Neural progenitor cell (in vitro differentiated cells): ENCODE data around the gene GOLT1A. TPM values are rescaled to one million over a fixed set of nuclear protein-coding genes. Genes with fewer than 3 reads are reported as not detected.
A peak's percentile ranks its signal among the peaks of the same experiment; 100 is the strongest.

ENCODE experiments used
- DNase-seq: peaks from one replicate; pipeline ENCODE4 v3.0.0-alpha.2; 2016; ENCODE audit warnings: low spot score
- H2AFZ ChIP-seq: fragments of 200-600 bp; sonication (generic); replicated peaks from 2 replicates; pipeline ENCODE4 v1.6.1; 2016; ENCODE audit warnings: antibody characterized with exemption
- H3F3A ChIP-seq: fragments of 200-600 bp; sonication (generic); 2 replicates; pipeline ENCODE4 v1.6.1; 2016; ENCODE audit warnings: antibody characterized with exemption, low read depth
- H3K27ac ChIP-seq: fragments of 200-600 bp; sonication (generic); 2 replicates; pipeline ENCODE4 v1.5.1; 2016; ENCODE audit warnings: mild to moderate bottlenecking
- H3K27me3 ChIP-seq: fragments of 200-600 bp; sonication (generic); 2 replicates; pipeline ENCODE4 v1.6.1; 2016; ENCODE audit warnings: mild to moderate bottlenecking, moderate library complexity
- H3K36me3 ChIP-seq: fragments of 200-600 bp; sonication (generic); 2 replicates; pipeline ENCODE4 v1.5.1; 2016
- H3K4me1 ChIP-seq: fragments of 200-600 bp; sonication (generic); 2 replicates; pipeline ENCODE4 v1.6.1; 2016; ENCODE audit warnings: mixed run types
- H3K4me2 ChIP-seq: fragments of 200-600 bp; sonication (generic); 2 replicates; pipeline ENCODE4 v1.6.1; 2016
- H3K4me3 ChIP-seq: fragments of 200-600 bp; sonication (generic); 2 replicates; pipeline ENCODE4 v1.5.1; 2016
- H3K79me2 ChIP-seq: fragments of 200-600 bp; sonication (generic); 2 replicates; pipeline ENCODE4 v1.6.1; 2016; ENCODE audit warnings: low read depth
- H3K9ac ChIP-seq: fragments of 200-600 bp; sonication (generic); 2 replicates; pipeline ENCODE4 v1.6.1; 2016
- H3K9me3 ChIP-seq: fragments of 200-600 bp; sonication (generic); 2 replicates; pipeline ENCODE4 v1.5.1; 2016; ENCODE audit warnings: low read depth
- H4K20me1 ChIP-seq: fragments of 200-600 bp; sonication (generic); 2 replicates; pipeline ENCODE4 v1.6.1; 2016; ENCODE audit warnings: low read depth
- H3K27ac Mint-ChIP-seq: 3 replicates; pipeline ENCODE4 v1.8.0; 2021; ENCODE audit warnings: mixed read lengths
- H3K27me3 Mint-ChIP-seq: 2 replicates; pipeline ENCODE4 v1.8.0; 2022; ENCODE audit warnings: low read depth, mild to moderate bottlenecking, inconsistent platforms, moderate library complexity, mixed read lengths; ENCODE audit not compliant: insufficient read depth
- H3K36me3 Mint-ChIP-seq: 3 replicates; pipeline ENCODE4 v1.8.0; 2021; ENCODE audit warnings: mixed read lengths
- H3K4me1 Mint-ChIP-seq: 3 replicates; pipeline ENCODE4 v1.8.0; 2021; ENCODE audit warnings: mixed read lengths
- H3K4me3 Mint-ChIP-seq: 3 replicates; pipeline ENCODE4 v1.8.0; 2021; ENCODE audit warnings: mild to moderate bottlenecking, moderate library complexity, mixed read lengths
- H3K9me3 Mint-ChIP-seq: 3 replicates; pipeline ENCODE4 v1.8.0; 2020; ENCODE audit warnings: mixed read lengths
- CTCF ChIP-seq: fragments of 200-600 bp; sonication (generic); IDR thresholded peaks from 2 replicates; pipeline ENCODE4 v1.5.1; 2017; ENCODE audit warnings: antibody characterized with exemption, mild to moderate bottlenecking
- EZH2 ChIP-seq: fragments of 200-600 bp; sonication (generic); IDR thresholded peaks from 2 replicates; pipeline ENCODE4 v1.6.1; 2017; ENCODE audit warnings: antibody characterized with exemption, mild to moderate bottlenecking, moderate library complexity
- EZH2phosphoT487 ChIP-seq: fragments of 200-600 bp; sonication (generic); IDR thresholded peaks from 2 replicates; pipeline ENCODE4 v1.6.1; 2017; ENCODE audit warnings: antibody characterized with exemption
- total RNA-seq: library from RNA; depleted of rRNA; stranded (reverse); fragments of >200 nt; gene quantifications from 2 replicates; pipeline ENCODE4 v1.2.3, GENCODE V29; 2015; ENCODE audit warnings: low replicate concordance

Gene GOLT1A
- total RNA-seq, 1 donor from 2014 or later = not detected

DNA sequence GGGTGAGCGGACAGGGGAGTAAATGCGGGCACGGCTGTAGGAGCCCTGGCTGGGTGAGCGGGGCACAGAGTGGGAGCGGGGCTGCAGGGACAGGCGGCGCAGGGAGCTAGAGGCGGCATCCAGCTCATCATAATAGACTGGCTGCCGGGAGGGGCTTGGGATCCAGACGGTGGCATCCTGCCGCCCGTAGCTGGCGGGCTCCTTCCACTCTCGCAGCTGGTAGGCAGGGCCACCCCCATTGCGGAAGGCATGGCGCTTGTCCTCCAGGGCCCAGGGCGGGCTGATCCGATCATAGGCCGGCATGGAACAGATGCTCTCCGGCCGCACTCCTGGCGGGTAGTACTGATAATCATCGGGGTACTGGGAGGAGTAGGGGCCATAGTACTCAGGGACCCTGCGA, 43.7 kb upstream of the GOLT1A start:
- TF ChIP-seq EZH2phosphoT487 (no peak), EZH2 (no peak), CTCF (no peak)
- H3K4me1 Mint-ChIP-seq = peaks cover 58% of the 10 kb centered on the region
- no peak overlapping the region for H3K27ac Mint-ChIP-seq
- Histone ChIP-seq H4K20me1 (no peaks in the 10 kb centered on the region), H3K4me2 (no peak overlapping the region), H3F3A (peaks cover 20% of the 10 kb centered on the region), H3K36me3 (no peaks in the 10 kb centered on the region), H3K79me2 (no peaks in the 10 kb centered on the region), H3K9ac (no peak overlapping the region), H3K4me1 (peaks cover 31% of the 10 kb centered on the region), H3K27me3 (no peaks in the 10 kb centered on the region), H3K4me3 (no peak overlapping the region), H3K9me3 (no peaks in the 10 kb centered on the region), H3K27ac (no peak overlapping the region), H2AFZ (no peak overlapping the region)
- peaks cover 32% of the 10 kb centered on the region for H3K36me3 Mint-ChIP-seq
- no peak for DNase-seq
- no peaks in the 10 kb centered on the region for H3K9me3 Mint-ChIP-seq
- no peak overlapping the region for H3K4me3 Mint-ChIP-seq
- H3K27me3 Mint-ChIP-seq = peaks cover 5% of the 10 kb centered on the region

- Mint-ChIP-seq H3K4me3 (no peak overlapping the region), H3K27ac (peak overlapping the region; percentile 54), H3K36me3 (peaks cover 26% of the 10 kb centered on the region), H3K4me1 (peaks cover 50% of the 10 kb centered on the region), H3K9me3 (no peaks in the 10 kb centered on the region), H3K27me3 (peaks cover 6% of the 10 kb centered on the region)
- H4K20me1 ChIP-seq = no peaks in the 10 kb centered on the region
- no peak overlapping the region for H3K9ac ChIP-seq
- no peaks in the 10 kb centered on the region for H3K36me3 ChIP-seq
- no peak for DNase-seq
- H2AFZ ChIP-seq = no peak overlapping the region
- no peak overlapping the region for H3K27ac ChIP-seq
- no peaks in the 10 kb centered on the region for H3K9me3 ChIP-seq
- H3K79me2 ChIP-seq = no peaks in the 10 kb centered on the region
- peaks cover 33% of the 10 kb centered on the region for H3K4me1 ChIP-seq
- H3K27me3 ChIP-seq = no peaks in the 10 kb centered on the region
- no peak overlapping the region for H3K4me2 ChIP-seq
- H3F3A ChIP-seq = peaks cover 20% of the 10 kb centered on the region
- H3K4me3 ChIP-seq = no peak overlapping the region
- TF ChIP-seq EZH2phosphoT487 (no peak), EZH2 (no peak), CTCF (no peak)
Measured at GRCh38 chr1:204256531-204256930, 42.7 kb upstream of the GOLT1A start.

DNA sequence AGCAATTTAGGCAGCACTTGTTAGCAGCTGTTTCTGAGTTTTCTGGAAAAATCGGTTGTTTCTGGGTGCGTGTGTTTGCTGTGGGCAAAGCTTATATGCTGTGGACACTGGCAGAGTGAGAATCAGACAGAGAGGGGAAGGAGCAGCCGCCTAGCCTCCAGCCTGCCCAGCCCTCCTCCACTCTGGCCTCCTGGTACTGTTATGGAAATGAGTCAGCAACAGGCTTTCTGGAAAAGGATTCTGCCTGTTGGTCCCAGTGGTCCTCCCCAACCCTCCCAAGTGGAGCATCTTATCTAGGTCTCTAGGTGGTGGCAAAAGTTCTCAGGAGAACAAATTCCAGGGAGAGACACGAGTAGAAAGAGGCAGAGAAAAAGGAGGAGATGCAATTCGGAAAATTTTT, 42.2 kb upstream of the GOLT1A start:
- Histone ChIP-seq H3K4me1 (peaks cover 33% of the 10 kb centered on the region), H3K79me2 (no peaks in the 10 kb centered on the region), H3K4me2 (peak overlapping the region; percentile 62), H3K36me3 (no peaks in the 10 kb centered on the region), H3F3A (peaks cover 20% of the 10 kb centered on the region), H3K27ac (no peak overlapping the region), H3K27me3 (no peaks in the 10 kb centered on the region), H4K20me1 (no peaks in the 10 kb centered on the region), H2AFZ (peak overlapping the region; percentile 7), H3K4me3 (no peak overlapping the region), H3K9me3 (no peaks in the 10 kb centered on the region), H3K9ac (no peak overlapping the region)
- DNase-seq = no peak
- Mint-ChIP-seq H3K27ac (peak overlapping the region; percentile 54), H3K9me3 (no peaks in the 10 kb centered on the region), H3K4me1 (peaks cover 50% of the 10 kb centered on the region), H3K36me3 (peaks cover 29% of the 10 kb centered on the region), H3K4me3 (no peak overlapping the region), H3K27me3 (peaks cover 7% of the 10 kb centered on the region)
- TF ChIP-seq CTCF (no peak), EZH2 (no peak), EZH2phosphoT487 (no peak)
